ENCODE data around the gene IL17RA. TPM values are rescaled to one million over a fixed set of nuclear protein-coding genes. Genes with fewer than 3 reads are reported as not detected.

Gene IL17RA
- total RNA-seq, 1 experiment from 2014 or later = 11.7 TPM

- intact Hi-C loops (cut with micrococcal nuclease; ENCODE audit: unreplicated experiment) = no loop called here
- Histone ChIP-seq H3K9me3 (ENCODE audit: control insufficient read depth, insufficient read depth, low read depth, low read length) (no peaks in the 10 kb centered on the region), H3K27me3 (ENCODE audit: control insufficient read depth, insufficient read depth, low read length) (no peaks in the 10 kb centered on the region), H3K4me1 (ENCODE audit: control insufficient read depth, insufficient read depth, low read length) (no peaks in the 10 kb centered on the region), H3K36me3 (ENCODE audit: control insufficient read depth, insufficient read depth, low read length) (peaks cover 2% of the 10 kb centered on the region; the same call in 1 of the 2 replicates), H3K4me3 (ENCODE audit: low read depth in 2 of 2, low read length in 2 of 2) (no peak overlapping the region), H3K27ac (ENCODE audit: low read length) (no peak overlapping the region)
- no TSS peak for BruUV-seq (replicated peaks)
- no peak for ATAC-seq
- no peak for TF ChIP-seq SIN3A (IDR thresholded peaks at IDR 0.05; ENCODE audit: borderline replicate concordance, insufficient read depth, low read depth, low read length)
- TF ChIP-seq TCF7L2 (IDR thresholded peaks at IDR 0.05; ENCODE audit: low read depth, low read length) = no peak
- TF ChIP-seq, protein P1, sequence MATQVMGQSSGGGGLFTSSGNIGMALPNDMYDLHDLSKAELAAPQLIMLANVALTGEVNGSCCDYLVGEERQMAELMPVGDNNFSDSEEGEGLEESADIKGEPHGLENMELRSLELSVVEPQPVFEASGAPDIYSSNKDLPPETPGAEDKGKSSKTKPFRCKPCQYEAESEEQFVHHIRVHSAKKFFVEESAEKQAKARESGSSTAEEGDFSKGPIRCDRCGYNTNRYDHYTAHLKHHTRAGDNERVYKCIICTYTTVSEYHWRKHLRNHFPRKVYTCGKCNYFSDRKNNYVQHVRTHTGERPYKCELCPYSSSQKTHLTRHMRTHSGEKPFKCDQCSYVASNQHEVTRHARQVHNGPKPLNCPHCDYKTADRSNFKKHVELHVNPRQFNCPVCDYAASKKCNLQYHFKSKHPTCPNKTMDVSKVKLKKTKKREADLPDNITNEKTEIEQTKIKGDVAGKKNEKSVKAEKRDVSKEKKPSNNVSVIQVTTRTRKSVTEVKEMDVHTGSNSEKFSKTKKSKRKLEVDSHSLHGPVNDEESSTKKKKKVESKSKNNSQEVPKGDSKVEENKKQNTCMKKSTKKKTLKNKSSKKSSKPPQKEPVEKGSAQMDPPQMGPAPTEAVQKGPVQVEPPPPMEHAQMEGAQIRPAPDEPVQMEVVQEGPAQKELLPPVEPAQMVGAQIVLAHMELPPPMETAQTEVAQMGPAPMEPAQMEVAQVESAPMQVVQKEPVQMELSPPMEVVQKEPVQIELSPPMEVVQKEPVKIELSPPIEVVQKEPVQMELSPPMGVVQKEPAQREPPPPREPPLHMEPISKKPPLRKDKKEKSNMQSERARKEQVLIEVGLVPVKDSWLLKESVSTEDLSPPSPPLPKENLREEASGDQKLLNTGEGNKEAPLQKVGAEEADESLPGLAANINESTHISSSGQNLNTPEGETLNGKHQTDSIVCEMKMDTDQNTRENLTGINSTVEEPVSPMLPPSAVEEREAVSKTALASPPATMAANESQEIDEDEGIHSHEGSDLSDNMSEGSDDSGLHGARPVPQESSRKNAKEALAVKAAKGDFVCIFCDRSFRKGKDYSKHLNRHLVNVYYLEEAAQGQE (IDR thresholded peaks at IDR 0.05; ENCODE audit: insufficient read depth in 1 of 2, low read depth in 2 of 2, low read length in 1 of 2) = no peak
- no peak for TF ChIP-seq CTCF (IDR thresholded peaks at IDR 0.05)
- TF ChIP-seq POLR2AphosphoS5 (IDR thresholded peaks at IDR 0.05; ENCODE audit: low read depth, low read length) = no peak
- in situ Hi-C loops (cut with HindIII; ENCODE audit: low pct_unique_long_range_greater_than_20kb, low sequenced_read_pairs) = no loop called here
- CTCF ChIA-PET = no interaction called here
- POLR2A ChIA-PET = no interaction called here
- no peak for DNase-seq (ENCODE audit: low read depth, low spot score)
Measured at GRCh38 chr22:17149076-17149815, 64.4 kb downstream of the IL17RA start.

GRCh38 chr22:17152340-17152739 is 67.5 kb downstream of the IL17RA start:
- no peak for DNase-seq (ENCODE audit: low read depth, low spot score)
- Histone ChIP-seq H3K27ac (ENCODE audit: low read length) (no peak overlapping the region), H3K9me3 (ENCODE audit: control insufficient read depth, insufficient read depth, low read depth, low read length) (no peaks in the 10 kb centered on the region), H3K4me3 (ENCODE audit: low read depth in 2 of 2, low read length in 2 of 2) (no peak overlapping the region), H3K27me3 (ENCODE audit: control insufficient read depth, insufficient read depth, low read length) (no peaks in the 10 kb centered on the region), H3K36me3 (ENCODE audit: control insufficient read depth, insufficient read depth, low read length) (peaks cover 2% of the 10 kb centered on the region; the same call in 1 of the 2 replicates), H3K4me1 (ENCODE audit: control insufficient read depth, insufficient read depth, low read length) (peaks cover 2% of the 10 kb centered on the region; the same call in 1 of the 2 replicates)
- TF ChIP-seq CTCF (IDR thresholded peaks at IDR 0.05) (no peak), POLR2AphosphoS5 (IDR thresholded peaks at IDR 0.05; ENCODE audit: low read depth, low read length) (no peak), SIN3A (IDR thresholded peaks at IDR 0.05; ENCODE audit: borderline replicate concordance, insufficient read depth, low read depth, low read length) (no peak), TCF7L2 (IDR thresholded peaks at IDR 0.05; ENCODE audit: low read depth, low read length) (no peak)
- TF ChIP-seq, protein P1 (IDR thresholded peaks at IDR 0.05; ENCODE audit: insufficient read depth in 1 of 2, low read depth in 2 of 2, low read length in 1 of 2) = no peak
- intact Hi-C loops (cut with micrococcal nuclease; ENCODE audit: unreplicated experiment) = no loop called here
- POLR2A ChIA-PET = no interaction called here
- BruUV-seq (replicated peaks) = no TSS peak
- ATAC-seq = no peak
- CTCF ChIA-PET = interaction anchor here (0.7 kb wide), 1 partner anchor 237 kb away, joined by 3 read pairs; no protein-coding TSS in a partner anchor
- in situ Hi-C loops (cut with HindIII; ENCODE audit: low pct_unique_long_range_greater_than_20kb, low sequenced_read_pairs) = no loop called here

All from Panc1 (cell line).